Ascending aorta (tissue), 2 donors: ENCODE measurements around the gene FGF19. TPM values are rescaled to one million over a fixed set of nuclear protein-coding genes. Genes with fewer than 3 reads are reported as not detected.
"Not testable (repeated sequence)": the region's sequence is repeated elsewhere in the genome, so short reads cannot be mapped to it uniquely, and the experiment has no call there.

Experiments
- DNase-seq, 2 donors: peaks; one replicate each; pipeline ENCODE4 v3.0.0-alpha.2; 2019; ENCODE audit warnings: low spot score in 2 of 2
- H3K27ac ChIP-seq, 2 donors: fragments of 200-600 bp; sonication (generic); one replicate each; pipeline ENCODE4 v1.5.1; 2016 to 2017; ENCODE audit warnings: mild to moderate bottlenecking in 1 of 2
- H3K27me3 ChIP-seq: fragments of 200-600 bp; sonication (generic); one replicate; pipeline ENCODE4 v1.5.1; 2017
- H3K36me3 ChIP-seq, 2 donors: fragments of 200-600 bp; sonication (generic); one replicate each; pipeline ENCODE4 v1.5.1; 2016
- H3K4me1 ChIP-seq, 2 donors: fragments of 200-600 bp; sonication (generic); one replicate each; pipeline ENCODE4 v1.5.1; 2016 to 2017; ENCODE audit warnings: mild to moderate bottlenecking in 1 of 2
- H3K4me3 ChIP-seq, 2 donors: fragments of 200-600 bp; sonication (generic); one replicate each; pipeline ENCODE4 v1.5.1; 2016 to 2017; ENCODE audit warnings: mild to moderate bottlenecking in 1 of 2
- H3K9me3 ChIP-seq, 2 donors: fragments of 200-600 bp; sonication (generic); one replicate each; pipeline ENCODE4 v1.5.1; 2016
- intact Hi-C: fragments of 100-400 bp; cut with DNase I; formaldehyde crosslinking; loops from one replicate; pipeline ENCODE4 v1.15.1; 2023
- total RNA-seq: library from RNA; depleted of rRNA; stranded (reverse); fragments of >200 nt; gene quantifications from one replicate; pipeline ENCODE4 v1.1.0, GENCODE V29; 2016
- TF ChIP-seq, protein P1 (sequence below), 3 experiments: fragments of 200-600 bp in 2 of 3; fragments of 450-650 bp in 1 of 3; sonication (generic) in 2 of 3; IDR thresholded peaks; one replicate each; pipeline ENCODE4 v1.5.1; 2016 to 2019; ENCODE audit warnings: antibody characterized with exemption in 3 of 3, mild to moderate bottlenecking in 1 of 3, moderate library complexity in 1 of 3

Gene FGF19
- total RNA-seq, 1 donor from 2014 or later = not detected

DNA sequence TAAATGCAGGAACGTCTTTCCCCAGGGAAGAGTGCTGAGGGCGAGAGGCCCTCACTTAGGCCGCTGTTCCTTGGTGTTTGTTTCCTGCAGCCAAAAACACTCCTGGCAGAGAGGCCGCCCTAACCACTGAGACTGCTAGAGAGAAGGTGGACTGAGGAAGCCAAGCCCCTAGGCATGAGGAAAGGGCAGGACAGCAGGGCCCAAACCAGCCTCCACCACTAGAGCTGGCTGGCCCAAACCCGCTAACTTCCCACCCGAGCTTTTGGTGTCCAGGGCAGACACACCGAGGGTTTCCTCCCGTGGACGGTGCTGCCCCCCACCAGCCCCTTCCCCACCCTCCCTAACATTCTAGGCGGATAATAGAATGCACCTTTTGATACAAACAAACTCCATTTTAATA, 6.0 kb downstream of the FGF19 start:
- H3K27ac ChIP-seq = no peak overlapping the region
- H3K4me3 ChIP-seq = no peak overlapping the region
- H3K27me3 ChIP-seq = peaks cover 4% of the 10 kb centered on the region
- no peak for DNase-seq
- peaks cover 0 to 3% of the 10 kb centered on the region in 2 donors for H3K4me1 ChIP-seq
- intact Hi-C loops = no loop called here
- no peaks in the 10 kb centered on the region for H3K36me3 ChIP-seq
- H3K9me3 ChIP-seq = no peaks in the 10 kb centered on the region
- TF ChIP-seq, protein P1, sequence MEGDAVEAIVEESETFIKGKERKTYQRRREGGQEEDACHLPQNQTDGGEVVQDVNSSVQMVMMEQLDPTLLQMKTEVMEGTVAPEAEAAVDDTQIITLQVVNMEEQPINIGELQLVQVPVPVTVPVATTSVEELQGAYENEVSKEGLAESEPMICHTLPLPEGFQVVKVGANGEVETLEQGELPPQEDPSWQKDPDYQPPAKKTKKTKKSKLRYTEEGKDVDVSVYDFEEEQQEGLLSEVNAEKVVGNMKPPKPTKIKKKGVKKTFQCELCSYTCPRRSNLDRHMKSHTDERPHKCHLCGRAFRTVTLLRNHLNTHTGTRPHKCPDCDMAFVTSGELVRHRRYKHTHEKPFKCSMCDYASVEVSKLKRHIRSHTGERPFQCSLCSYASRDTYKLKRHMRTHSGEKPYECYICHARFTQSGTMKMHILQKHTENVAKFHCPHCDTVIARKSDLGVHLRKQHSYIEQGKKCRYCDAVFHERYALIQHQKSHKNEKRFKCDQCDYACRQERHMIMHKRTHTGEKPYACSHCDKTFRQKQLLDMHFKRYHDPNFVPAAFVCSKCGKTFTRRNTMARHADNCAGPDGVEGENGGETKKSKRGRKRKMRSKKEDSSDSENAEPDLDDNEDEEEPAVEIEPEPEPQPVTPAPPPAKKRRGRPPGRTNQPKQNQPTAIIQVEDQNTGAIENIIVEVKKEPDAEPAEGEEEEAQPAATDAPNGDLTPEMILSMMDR (IDR thresholded peaks at IDR 0.05) = no peak

DNA sequence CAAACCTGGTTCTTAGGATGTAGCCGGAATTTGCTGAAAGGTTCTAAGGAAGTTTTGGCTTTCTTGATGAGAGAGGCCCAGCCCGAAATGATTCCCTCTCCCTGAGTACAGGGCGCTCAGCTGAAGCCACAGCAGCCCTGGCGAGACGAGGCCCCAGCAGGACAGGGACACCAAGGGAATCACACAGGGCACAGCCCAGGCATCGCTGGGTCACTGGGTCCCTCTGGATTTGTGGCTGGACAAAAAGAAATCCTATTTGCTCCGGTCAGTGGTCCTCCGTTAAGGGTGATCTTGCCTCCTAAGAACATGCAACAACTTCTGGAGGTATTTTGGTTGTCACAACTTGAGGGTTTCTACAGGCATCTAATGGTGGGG, 6.4 kb downstream of the FGF19 start:
- no peak for DNase-seq
- Histone ChIP-seq H3K4me3 (no peak overlapping the region), H3K9me3 (no peaks in the 10 kb centered on the region), H3K36me3 (no peaks in the 10 kb centered on the region), H3K27ac (no peak overlapping the region), H3K4me1 (peaks cover 0 to 3% of the 10 kb centered on the region in 2 donors), H3K27me3 (peaks cover 4% of the 10 kb centered on the region)
- intact Hi-C loops = no loop called here
- TF ChIP-seq, protein P1 (IDR thresholded peaks at IDR 0.05) = no peak

DNA sequence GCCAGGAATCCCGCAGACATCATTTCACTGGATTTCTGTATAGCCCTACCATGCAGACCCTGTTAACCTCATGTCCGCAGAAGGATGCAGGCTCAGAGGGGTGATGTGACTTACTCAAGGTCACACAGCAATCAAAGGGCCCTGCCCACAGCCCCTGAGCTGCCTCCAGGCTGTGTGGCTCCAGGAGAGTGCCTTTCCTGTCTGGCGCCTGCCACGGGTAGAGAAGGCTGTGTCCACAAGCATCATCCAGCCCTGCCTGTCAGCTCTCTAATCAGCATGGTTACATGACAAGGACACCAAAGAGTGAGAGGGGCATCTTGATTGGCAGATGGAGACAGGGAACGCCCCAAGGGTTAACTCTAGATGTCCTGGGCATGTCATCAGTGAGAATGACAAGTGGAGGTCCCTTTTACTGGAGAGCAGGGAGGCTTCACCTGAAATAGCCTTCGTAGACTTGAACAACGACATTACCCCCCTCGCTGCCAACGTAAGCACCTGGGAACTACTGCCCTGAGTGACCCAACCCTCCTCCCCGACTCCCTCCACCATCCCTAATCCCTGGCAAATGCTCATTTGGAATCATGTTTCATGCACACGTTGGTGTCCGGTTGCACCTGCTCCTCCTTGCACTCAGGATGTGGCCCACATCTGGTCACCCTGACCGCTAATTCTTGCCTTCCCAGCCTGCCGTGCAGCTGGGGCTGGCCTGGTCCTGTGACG, 6.9 kb downstream of the FGF19 start:
- no peaks in the 10 kb centered on the region for H3K9me3 ChIP-seq
- TF ChIP-seq, protein P1 (IDR thresholded peaks at IDR 0.05) = no peak
- H3K4me3 ChIP-seq = no peak overlapping the region
- H3K27me3 ChIP-seq = no peaks in the 10 kb centered on the region
- DNase-seq = no peak
- H3K4me1 ChIP-seq = no peaks in the 10 kb centered on the region
- H3K27ac ChIP-seq = no peak overlapping the region
- intact Hi-C loops = no loop called here
- H3K36me3 ChIP-seq = no peaks in the 10 kb centered on the region

DNA sequence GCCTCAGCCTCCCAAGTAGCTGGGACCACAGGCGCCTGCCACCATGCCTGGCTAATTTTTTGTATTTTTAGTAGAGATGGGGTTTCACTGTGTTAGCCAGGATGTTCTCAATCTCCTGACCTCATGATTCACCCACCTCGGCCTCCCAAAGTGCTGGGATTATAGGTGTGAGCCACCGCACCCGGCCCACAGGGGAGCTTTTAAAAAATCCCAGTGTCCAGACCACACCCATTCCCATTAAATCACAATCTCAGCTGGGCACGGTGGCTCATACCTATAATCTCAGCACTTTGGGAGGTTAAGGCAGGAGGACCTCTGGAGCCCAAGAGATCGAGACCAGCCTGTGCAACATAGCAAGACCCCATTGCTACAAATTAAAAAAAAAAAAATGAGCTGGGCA, 7.8 kb downstream of the FGF19 start:
- H3K27me3 ChIP-seq, H3K4me3 ChIP-seq, H3K36me3 ChIP-seq, H3K27ac ChIP-seq, DNase-seq, H3K9me3 ChIP-seq, H3K4me1 ChIP-seq, intact Hi-C loops: not testable (repeated sequence)

DNA sequence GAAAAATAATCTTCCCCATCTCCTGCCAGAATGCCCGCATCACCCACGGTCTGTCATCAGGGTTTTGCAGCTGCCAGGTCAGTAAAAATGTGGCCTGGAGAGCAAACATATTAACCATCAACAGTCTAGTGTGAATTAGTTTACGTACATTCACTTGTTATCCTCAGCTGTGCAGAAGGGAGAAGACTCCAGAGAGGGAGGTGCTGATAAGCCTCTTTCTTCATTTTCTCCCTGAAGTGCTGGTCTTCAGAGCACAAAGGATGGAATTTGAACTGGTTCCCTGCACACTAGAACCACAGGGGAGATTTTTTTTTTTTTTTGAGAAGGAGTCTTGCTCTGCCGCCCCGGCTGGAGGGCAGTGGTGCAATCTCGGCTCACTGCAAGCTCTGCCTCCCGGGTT, 8.2 kb downstream of the FGF19 start:
- H3K4me1 ChIP-seq = no peaks in the 10 kb centered on the region
- no peak overlapping the region for H3K4me3 ChIP-seq
- no peaks in the 10 kb centered on the region for H3K36me3 ChIP-seq
- intact Hi-C loops = no loop called here
- no peak overlapping the region for H3K27ac ChIP-seq
- TF ChIP-seq, protein P1 (IDR thresholded peaks at IDR 0.05) = no peak
- DNase-seq = no peak
- no peaks in the 10 kb centered on the region for H3K27me3 ChIP-seq
- no peaks in the 10 kb centered on the region for H3K9me3 ChIP-seq

DNA sequence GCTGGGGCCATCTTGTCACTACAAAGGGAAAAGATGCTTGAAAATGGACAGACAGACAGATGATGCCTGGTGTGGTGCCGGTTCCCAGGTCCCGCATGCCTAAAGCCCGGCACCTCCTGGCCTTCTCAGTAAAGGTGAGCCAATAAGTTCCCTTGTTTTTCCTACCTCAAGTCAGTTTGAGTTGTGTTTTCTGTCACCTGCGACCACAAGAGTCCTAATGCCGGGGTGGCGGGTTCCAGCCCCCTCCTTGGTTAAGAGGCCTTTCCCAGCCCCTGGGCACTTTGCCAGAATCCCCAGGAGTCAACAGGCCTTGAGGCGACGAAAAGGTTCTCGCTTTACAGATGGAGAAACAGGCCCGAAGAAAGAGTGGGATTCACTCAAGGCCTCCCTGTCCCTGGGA, 9.0 kb downstream of the FGF19 start:
- Histone ChIP-seq H3K4me1 (no peaks in the 10 kb centered on the region), H3K36me3 (no peaks in the 10 kb centered on the region), H3K27ac (no peak overlapping the region), H3K9me3 (no peaks in the 10 kb centered on the region), H3K4me3 (no peak overlapping the region), H3K27me3 (no peaks in the 10 kb centered on the region)
- intact Hi-C loops = no loop called here
- TF ChIP-seq, protein P1 (IDR thresholded peaks at IDR 0.05) = no peak
- DNase-seq = no peak
